HepG2 (cell line): ENCODE results near the gene KIAA0825. TPM values are rescaled to one million over a fixed set of nuclear protein-coding genes. Genes with fewer than 3 reads are reported as not detected.

ENCODE experiments used
- ATAC-seq: fragments of 200-7000 bp; cut with Tn5 transposase; 3 replicates; pipeline ENCODE4 v1.9.1; 2020; ENCODE audit warnings: mild to moderate bottlenecking, moderate library complexity
- BruUV-seq: library from RNA; stranded (reverse); fragments of 400-500 nt; replicated peaks from 2 replicates; lab custom pipeline; 2021; lab: Mats Ljungman, UMichigan
- CTCF ChIA-PET: fragments of 300-600 bp; formaldehyde crosslinking; extraction: SDS; loops from one replicate; lab custom pipeline; 2021; ENCODE audit warnings: low total read pairs, inconsistent platforms, low intra/inter-chr PET ratio; lab: Yijun Ruan, JAX
- POLR2A ChIA-PET: fragments of 350-600 bp; sonication (Branson Sonifier 250); formaldehyde crosslinking; loops from one replicate; lab custom pipeline; 2020; ENCODE audit warnings: antibody characterized with exemption, inconsistent platforms; lab: Yijun Ruan, JAX
- DNase-seq: peaks from one replicate; pipeline ENCODE4 v3.0.0-alpha.2; 2015; ENCODE audit warnings: low spot score
- FAIRE-seq: peaks from 3 replicates; lab custom pipeline; 2011; peaks lifted over from hg19 to GRCh38; lab: Jason Lieb, UNC
- H2AFZ ChIP-seq: one replicate; pipeline ENCODE4 v1.6.1; 2011; ENCODE audit warnings: low read length, inconsistent platforms
- H3K27ac ChIP-seq: fragments of 300-600 bp; 3 replicates; pipeline ENCODE4 v1.8.0; 2011; ENCODE audit warnings: mixed run types, mild to moderate bottlenecking, mixed read lengths, low read length, inconsistent platforms; ENCODE audit not compliant: insufficient read depth; ENCODE audit errors: extremely low read length
- H3K27me3 ChIP-seq, 2 experiments: fragments of 200-600 bp in 1 of 2; 2 replicates in 1 of 2; 3 replicates in 1 of 2; pipeline versions ENCODE4 v1.6.0 to v1.8.0; 2011; ENCODE audit warnings: low read length in 2 of 2, mild to moderate bottlenecking in 2 of 2, moderate library complexity in 2 of 2, inconsistent platforms in 1 of 2; ENCODE audit not compliant: insufficient read depth in 2 of 2, control insufficient read depth in 1 of 2
- H3K36me3 ChIP-seq, 2 experiments: fragments of 200-600 bp in 1 of 2; replicated peaks in 1 of 2; 2 replicates in 1 of 2; 3 replicates in 1 of 2; pipeline versions ENCODE4 v1.5.1 to v1.8.0; 2011; ENCODE audit warnings: low read length in 2 of 2, inconsistent platforms in 1 of 2; ENCODE audit not compliant: insufficient read depth in 2 of 2, control insufficient read depth in 1 of 2
- H3K4me1 ChIP-seq: 2 replicates; pipeline ENCODE4 v1.5.1; 2012; ENCODE audit warnings: low read length, inconsistent platforms; ENCODE audit not compliant: insufficient read depth
- H3K4me2 ChIP-seq: 2 replicates; pipeline ENCODE4 v1.6.0; 2011; ENCODE audit warnings: low read depth, low read length, inconsistent platforms
- H3K4me3 ChIP-seq, 3 experiments: fragments of 200-600 bp in 1 of 3; sonication (generic), shearing (Covaris generic) in 1 of 3; replicated peaks in 1 of 3; 2 replicates each; pipeline ENCODE4 v1.5.1; 2011 to 2016; ENCODE audit warnings: low read length in 3 of 3, inconsistent platforms in 2 of 3, low read depth in 2 of 3, mild to moderate bottlenecking in 2 of 3, control low read depth in 1 of 3, mixed read lengths in 1 of 3; ENCODE audit not compliant: insufficient read depth in 1 of 3
- H3K79me2 ChIP-seq: one replicate; pipeline ENCODE4 v1.6.1; 2011; ENCODE audit warnings: low read length, inconsistent platforms; ENCODE audit not compliant: insufficient read depth
- H3K9ac ChIP-seq: 2 replicates; pipeline ENCODE4 v1.6.0; 2011; ENCODE audit warnings: mild to moderate bottlenecking, low read depth, low read length, inconsistent platforms; ENCODE audit not compliant: insufficient read depth
- H3K9me3 ChIP-seq: 2 replicates; pipeline ENCODE4 v1.5.1; 2012; ENCODE audit warnings: mild to moderate bottlenecking, low read length
- H4K20me1 ChIP-seq: 2 replicates; pipeline ENCODE4 v1.6.0; 2011; ENCODE audit warnings: inconsistent platforms, mild to moderate bottlenecking, low read length, moderate library complexity; ENCODE audit not compliant: insufficient read depth
- ASH2L ChIP-seq: fragments of 300-600, 200-600 bp; sonication (generic); IDR thresholded peaks from 2 replicates; pipeline ENCODE4 v1.7.0; 2017; ENCODE audit warnings: low read depth, mild to moderate bottlenecking, moderate library complexity, mixed read lengths, low read length; ENCODE audit not compliant: insufficient read length
- CCAR2 ChIP-seq: fragments of 200-400 bp; formaldehyde crosslinking; optimal IDR thresholded peaks from 2 replicates; pipeline ENCODE3; 2018; ENCODE audit warnings: low read depth, mild to moderate bottlenecking, low read length, moderate library complexity
- HHEX ChIP-seq: IDR thresholded peaks from 2 replicates; pipeline ENCODE4 v1.6.1; 2016; ENCODE audit warnings: control low read depth
- IRF2 ChIP-seq: IDR thresholded peaks from 2 replicates; pipeline ENCODE4 v1.6.1; 2018; ENCODE audit warnings: missing genetic modification reagents, missing compliant biosample characterization
- KDM6A ChIP-seq: IDR thresholded peaks from 2 replicates; pipeline ENCODE4 v1.6.1; 2016; ENCODE audit warnings: low read depth
- SRSF4 ChIP-seq: fragments of 200-400 bp; formaldehyde crosslinking; IDR thresholded peaks from one replicate; pipeline ENCODE4 v1.6.1; 2018; ENCODE audit warnings: mild to moderate bottlenecking, low read depth, low read length, moderate library complexity; ENCODE audit not compliant: poor library complexity, severe bottlenecking
- TARDBP ChIP-seq: sonication (generic); formaldehyde crosslinking; IDR thresholded peaks from 2 replicates; pipeline ENCODE4 v1.8.0; 2022; ENCODE audit warnings: mild to moderate bottlenecking, missing genetic modification reagents
- ZBTB1 ChIP-seq: sonication (generic); formaldehyde crosslinking; IDR thresholded peaks from 2 replicates; pipeline ENCODE4 v1.4.0; 2020; ENCODE audit warnings: missing genetic modification reagents, borderline replicate concordance
- ZNF496 ChIP-seq: sonication (generic); formaldehyde crosslinking; IDR thresholded peaks from 2 replicates; pipeline ENCODE4 v1.8.1; 2023; ENCODE audit warnings: mild to moderate bottlenecking, moderate library complexity, missing genetic modification reagents; ENCODE audit not compliant: insufficient replicate concordance
- ZNF563 ChIP-seq: sonication (generic); formaldehyde crosslinking; IDR thresholded peaks from 2 replicates; pipeline ENCODE4 v1.8.0; 2022; ENCODE audit warnings: mild to moderate bottlenecking, moderate library complexity, missing genetic modification reagents
- ZNF598 ChIP-seq: sonication (generic); formaldehyde crosslinking; IDR thresholded peaks from 2 replicates; pipeline ENCODE4 v1.5.1; 2020; ENCODE audit warnings: mild to moderate bottlenecking, missing genetic modification reagents, borderline replicate concordance
- ZNF773 ChIP-seq: sonication (generic); formaldehyde crosslinking; IDR thresholded peaks from 2 replicates; pipeline ENCODE4 v1.4.0; 2020; ENCODE audit warnings: missing genetic modification reagents, borderline replicate concordance
- WGBS: methylation state at CpG from one replicate; pipeline ENCODE4 v1.1.6; 2017; ENCODE audit warnings: low lambda C conversion rate; 5-methylcytosine and 5-hydroxymethylcytosine counted together
- in situ Hi-C: cut with HindIII; loops from 2 replicates; pipeline ENCODE4 v1.10.0; 2017; ENCODE audit warnings: low pct_unique_long_range_greater_than_20kb; ENCODE audit not compliant: extremely low pct_ligation_motif_present
- intact Hi-C: fragments of 100-400 bp; cut with micrococcal nuclease; formaldehyde crosslinking; loops from one replicate; pipeline ENCODE4 v1.10.0; 2022; ENCODE audit not compliant: unreplicated experiment
- polyA plus RNA-seq, 8 experiments: library from polyadenylated mRNA; depleted of rRNA in 3 of 8; stranded (reverse) in 7 of 8; unstranded in 1 of 8; fragments of >200 nt; fragmentation: Illumina TruSeq in 4 of 8; extraction: Trizol in 4 of 8; gene quantifications; 2 replicates each; pipeline versions ENCODE4 v1.2.1 to v1.2.3, GENCODE V29; 2011 to 2016; ENCODE audit warnings: low read depth in 4 of 8, missing spikeins in 1 of 8, mixed read lengths in 1 of 8; ENCODE audit not compliant: insufficient read depth in 1 of 8
- total RNA-seq, 5 experiments: library from RNA; depleted of rRNA; stranded (reverse); fragments of >200 nt; fragmentation: Illumina TruSeq; extraction: Trizol; gene quantifications; 2 replicates each; pipeline ENCODE4 v1.2.3, GENCODE V29; 2016; ENCODE audit warnings: low read depth in 1 of 5
- TF ChIP-seq, protein P1 (sequence below): sonication (generic); formaldehyde crosslinking; IDR thresholded peaks from 2 replicates; pipeline ENCODE4 v1.4.0; 2020; ENCODE audit warnings: low read depth, mild to moderate bottlenecking, missing genetic modification reagents
- TF ChIP-seq, protein P2 (sequence below): sonication (generic); formaldehyde crosslinking; conservative IDR thresholded peaks from 2 replicates; pipeline ENCODE4 v1.5.0; 2020; ENCODE audit warnings: missing genetic modification reagents

Gene KIAA0825
- total and polyA plus RNA-seq, 2 of the 13 experiments (the other 11 are each of a cell fraction or from before 2014, with no cell fraction given) = 0.05 to 0.51 TPM

DNA sequence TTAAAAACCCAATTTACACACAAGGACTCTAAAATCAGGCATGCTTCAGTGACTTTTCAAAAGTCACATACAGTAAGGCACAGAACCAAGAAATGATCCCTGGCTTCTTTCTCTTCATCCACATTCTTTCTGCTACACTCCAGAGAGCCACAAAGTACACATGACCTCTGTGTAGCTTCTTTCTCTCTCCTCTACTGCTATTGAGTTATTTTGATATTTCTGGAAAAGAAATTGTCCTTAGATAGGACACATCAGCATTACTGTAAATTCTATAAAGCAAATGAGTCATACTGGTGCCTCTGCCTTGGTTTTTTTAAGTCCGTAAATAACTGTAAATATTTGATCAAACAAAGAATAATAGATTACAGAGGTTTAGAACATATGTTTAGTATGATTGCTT, 96.3 kb downstream of the KIAA0825 start (continued):
- TF ChIP-seq, protein P1, sequence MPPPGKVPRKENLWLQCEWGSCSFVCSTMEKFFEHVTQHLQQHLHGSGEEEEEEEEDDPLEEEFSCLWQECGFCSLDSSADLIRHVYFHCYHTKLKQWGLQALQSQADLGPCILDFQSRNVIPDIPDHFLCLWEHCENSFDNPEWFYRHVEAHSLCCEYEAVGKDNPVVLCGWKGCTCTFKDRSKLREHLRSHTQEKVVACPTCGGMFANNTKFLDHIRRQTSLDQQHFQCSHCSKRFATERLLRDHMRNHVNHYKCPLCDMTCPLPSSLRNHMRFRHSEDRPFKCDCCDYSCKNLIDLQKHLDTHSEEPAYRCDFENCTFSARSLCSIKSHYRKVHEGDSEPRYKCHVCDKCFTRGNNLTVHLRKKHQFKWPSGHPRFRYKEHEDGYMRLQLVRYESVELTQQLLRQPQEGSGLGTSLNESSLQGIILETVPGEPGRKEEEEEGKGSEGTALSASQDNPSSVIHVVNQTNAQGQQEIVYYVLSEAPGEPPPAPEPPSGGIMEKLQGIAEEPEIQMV (CRISPR knock-in tag) = no peak
- no peak for TF ChIP-seq ASH2L

DNA sequence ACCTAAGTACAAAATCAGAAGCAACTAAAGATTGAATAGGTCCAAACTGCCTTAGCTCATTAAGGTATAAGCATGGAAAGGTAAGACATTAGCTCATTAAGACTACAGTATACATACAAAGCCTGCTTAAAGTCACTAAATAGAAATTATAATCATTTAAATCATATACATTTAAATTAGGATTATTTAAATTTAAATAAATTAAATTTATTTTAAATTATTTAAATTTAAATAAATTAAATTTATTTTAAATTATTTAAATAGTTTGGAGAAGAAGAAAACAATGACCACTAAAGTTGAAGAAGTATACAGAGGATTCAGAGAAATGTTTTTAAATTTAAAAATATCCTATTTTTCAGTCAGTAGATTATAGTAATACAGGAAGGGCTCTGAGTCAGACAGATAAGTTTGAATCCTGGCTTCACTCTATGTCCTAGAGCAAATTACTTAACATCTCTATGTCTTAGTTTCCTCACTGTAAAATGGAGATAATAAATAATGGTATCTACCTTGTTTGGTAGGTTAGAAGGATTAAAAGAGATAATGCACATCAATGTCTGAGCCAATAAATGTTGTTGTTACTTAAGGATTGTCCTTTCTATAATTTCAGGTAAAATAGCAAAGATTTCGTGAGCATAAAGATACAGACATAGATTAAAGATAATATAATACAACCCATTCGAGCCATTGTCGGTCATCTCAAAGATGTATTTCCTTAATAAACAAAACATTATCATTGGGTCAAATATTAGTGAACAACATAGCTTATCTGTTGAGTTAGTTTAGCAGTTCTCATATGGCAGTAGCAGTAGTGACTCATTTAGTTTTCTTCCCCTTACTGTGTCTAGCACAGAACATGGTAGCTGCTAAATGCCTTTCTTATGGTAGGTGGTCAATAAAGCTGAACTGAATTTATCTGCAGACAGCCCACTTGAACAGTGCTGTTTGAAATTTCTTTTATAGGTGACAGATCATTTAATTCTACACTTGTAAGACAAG, 100.6 kb downstream of the KIAA0825 start:
- intact Hi-C loops = no loop called here
- 22% methylated on average over 3 of the region's 3 CpGs for WGBS
- Histone ChIP-seq H4K20me1 (no peaks in the 10 kb centered on the region), H3K4me1 (no peaks in the 10 kb centered on the region)
- ATAC-seq (no peak), DNase-seq (no peak)
- TF ChIP-seq IRF2 (CRISPR knock-in tag) (no peak), CCAR2 (no peak), ZNF496 (CRISPR knock-in tag) (no peak), ZNF773 (CRISPR knock-in tag) (no peak), ZBTB1 (CRISPR knock-in tag) (no peak), TARDBP (CRISPR knock-in tag) (no peak), ZNF598 (CRISPR knock-in tag) (no peak), HHEX (CRISPR knock-in tag) (no peak), ZNF563 (CRISPR knock-in tag) (no peak), KDM6A (no peak), SRSF4 (no peak)
- TF ChIP-seq, protein P2, sequence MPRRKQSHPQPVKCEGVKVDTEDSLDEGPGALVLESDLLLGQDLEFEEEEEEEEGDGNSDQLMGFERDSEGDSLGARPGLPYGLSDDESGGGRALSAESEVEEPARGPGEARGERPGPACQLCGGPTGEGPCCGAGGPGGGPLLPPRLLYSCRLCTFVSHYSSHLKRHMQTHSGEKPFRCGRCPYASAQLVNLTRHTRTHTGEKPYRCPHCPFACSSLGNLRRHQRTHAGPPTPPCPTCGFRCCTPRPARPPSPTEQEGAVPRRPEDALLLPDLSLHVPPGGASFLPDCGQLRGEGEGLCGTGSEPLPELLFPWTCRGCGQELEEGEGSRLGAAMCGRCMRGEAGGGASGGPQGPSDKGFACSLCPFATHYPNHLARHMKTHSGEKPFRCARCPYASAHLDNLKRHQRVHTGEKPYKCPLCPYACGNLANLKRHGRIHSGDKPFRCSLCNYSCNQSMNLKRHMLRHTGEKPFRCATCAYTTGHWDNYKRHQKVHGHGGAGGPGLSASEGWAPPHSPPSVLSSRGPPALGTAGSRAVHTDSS (CRISPR knock-in tag) = no peak
- TF ChIP-seq, all 625 proteins: peak for 0
- ChIA-PET CTCF (no interaction called here), POLR2A (no interaction called here)
- H3K36me3 ChIP-seq = no peaks in the 10 kb centered on the region
- H3K9ac ChIP-seq = no peak overlapping the region
- H2AFZ ChIP-seq = no peak overlapping the region
- no peak overlapping the region for H3K4me3 ChIP-seq
- H3K27ac ChIP-seq = no peak overlapping the region
- no peaks in the 10 kb centered on the region for H3K27me3 ChIP-seq
- BruUV-seq = no TSS peak
- no peaks in the 10 kb centered on the region for H3K9me3 ChIP-seq
- no peak overlapping the region for H3K4me2 ChIP-seq
- no peak for FAIRE-seq
- no peaks in the 10 kb centered on the region for H3K79me2 ChIP-seq
- in situ Hi-C loops = no loop called here
